Measurements from ENCODE around the gene PF4V1.
"Not testable (repeated sequence)": the region's sequence is repeated elsewhere in the genome, so short reads cannot be mapped to it uniquely, and the experiment has no call there.

PF4V1 gene

GRCh38 chr4:73871511-73872310, 18.6 kb downstream of the PF4V1 start:
- DNase-seq = no peak

GRCh38 chr4:73872316-73873108, 19.4 kb downstream of the PF4V1 start:
- DNase-seq = no peak

GRCh38 chr4:73874386-73874785, 21.3 kb downstream of the PF4V1 start:
- DNase-seq = no peak

- no peak for DNase-seq
Observed at GRCh38 chr4:73875401-73875800, 22.3 kb downstream of the PF4V1 start.

GRCh38 chr4:73883306-73883705, 30.2 kb downstream of the PF4V1 start:
- DNase-seq = no peak

GRCh38 chr4:73885574-73886267, 32.6 kb downstream of the PF4V1 start:
- no peak for DNase-seq

GRCh38 chr4:73891326-73891725, 38.2 kb downstream of the PF4V1 start:
- DNase-seq = no peak

GRCh38 chr4:73891739-73892405, 38.8 kb downstream of the PF4V1 start:
- no peak for DNase-seq

- DNase-seq = no peak
Observed at GRCh38 chr4:73892966-73893365, 39.9 kb downstream of the PF4V1 start.

GRCh38 chr4:73894001-73894400, 40.9 kb downstream of the PF4V1 start:
- no peak for DNase-seq

- no peak for DNase-seq
Observed at GRCh38 chr4:73895201-73896175, 42.4 kb downstream of the PF4V1 start.

GRCh38 chr4:73896416-73896815, 43.3 kb downstream of the PF4V1 start:
- DNase-seq = no peak

GRCh38 chr4:73897380-73898136, 44.5 kb downstream of the PF4V1 start:
- no peak for DNase-seq

GRCh38 chr4:73899338-73899737, 46.2 kb downstream of the PF4V1 start:
- not testable (repeated sequence) for DNase-seq

- no peak for DNase-seq
Observed at GRCh38 chr4:73901031-73901430, 47.9 kb downstream of the PF4V1 start.

GRCh38 chr4:73902038-73902637, 49.0 kb downstream of the PF4V1 start:
- no peak for DNase-seq

GRCh38 chr4:73902817-73903547, 49.9 kb downstream of the PF4V1 start:
- DNase-seq = no peak

All from NCI-H524 treated with DMSO at 0.1 percent for 48 hours (cell line).